Measurements from ENCODE around the gene CCM2L.

The CCM2L gene

GRCh38 chr20:32010101-32010500 is at the start of gene CCM2L:
CCM2L (plus strand) TSS chr20:32010438; CDS start chr20:32010455, 17 bp downstream.
- DNase-seq = no peak

GRCh38 chr20:31962761-31963160 is 47.5 kb upstream of the CCM2L start:
- no peak for DNase-seq

- DNase-seq = no peak
Measured at GRCh38 chr20:31963889-31964288, 46.3 kb upstream of the CCM2L start.

- no peak for DNase-seq
Measured at GRCh38 chr20:31966991-31967655, 43.1 kb upstream of the CCM2L start.

GRCh38 chr20:31967830-31968249 is 42.4 kb upstream of the CCM2L start, which contains the start of gene XKR7:
XKR7 (plus strand) TSS chr20:31968151; CDS start chr20:31968176, 25 bp downstream.
- DNase-seq = peak; percentile 38

GRCh38 chr20:31968291-31969126 is 41.7 kb upstream of the CCM2L start:
- peak; percentile 48 for DNase-seq

- DNase-seq = no peak
Measured at GRCh38 chr20:31969991-31970390, 40.2 kb upstream of the CCM2L start.

- no peak for DNase-seq
Measured at GRCh38 chr20:31972471-31973021, 37.7 kb upstream of the CCM2L start.

GRCh38 chr20:31974296-31974695 is 35.9 kb upstream of the CCM2L start:
- no peak for DNase-seq

- DNase-seq = no peak
Measured at GRCh38 chr20:31974951-31975487, 35.2 kb upstream of the CCM2L start.

GRCh38 chr20:31975874-31976273 is 34.4 kb upstream of the CCM2L start:
- DNase-seq = no peak

GRCh38 chr20:31977080-31977479 is 33.2 kb upstream of the CCM2L start:
- DNase-seq = no peak

GRCh38 chr20:31979713-31980426 is 30.4 kb upstream of the CCM2L start:
- DNase-seq = no peak

GRCh38 chr20:31981784-31982183 is 28.5 kb upstream of the CCM2L start:
- no peak for DNase-seq

- DNase-seq = no peak
Measured at GRCh38 chr20:31984981-31985471, 25.2 kb upstream of the CCM2L start.

- no peak for DNase-seq
Measured at GRCh38 chr20:31987744-31988143, 22.5 kb upstream of the CCM2L start.

- DNase-seq = no peak
Measured at GRCh38 chr20:31988430-31989015, 21.7 kb upstream of the CCM2L start.

GRCh38 chr20:31989030-31989645 is 21.1 kb upstream of the CCM2L start:
- DNase-seq = no peak

- no peak for DNase-seq
Measured at GRCh38 chr20:31990641-31991338, 19.4 kb upstream of the CCM2L start.

- no peak for DNase-seq
Measured at GRCh38 chr20:31991339-31991705, 18.9 kb upstream of the CCM2L start.

GRCh38 chr20:31992086-31992485 is 18.2 kb upstream of the CCM2L start:
- DNase-seq = no peak
